K562 (cell line): ENCODE measurements around the gene TMEM143. TPM values are rescaled to one million over a fixed set of nuclear protein-coding genes. Genes with fewer than 3 reads are reported as not detected.

Experiments
- ARNT ChIP-seq, 2 experiments: fragments of 450-650 bp; IDR thresholded peaks; 2 replicates each; pipeline ENCODE4 v1.6.1; 2016; ENCODE audit warnings: mild to moderate bottlenecking in 1 of 2
- DPF2 ChIP-seq: fragments of 450-650 bp; IDR thresholded peaks from 2 replicates; pipeline ENCODE4 v1.6.1; 2016
- EHMT2 ChIP-seq: fragments of 450-650 bp; IDR thresholded peaks from 2 replicates; pipeline ENCODE4 v1.6.1; 2018; ENCODE audit warnings: antibody characterized with exemption
- FOXK2 ChIP-seq, 2 experiments: fragments of 450-650 bp; IDR thresholded peaks in 1 of 2; conservative IDR thresholded peaks in 1 of 2; 2 replicates each; pipeline ENCODE4 v1.6.1; 2016; ENCODE audit warnings: low read depth in 2 of 2, mild to moderate bottlenecking in 1 of 2
- MTA3 ChIP-seq: fragments of 450-650 bp; formaldehyde crosslinking; IDR thresholded peaks from 2 replicates; pipeline ENCODE4 v1.6.1; 2017; ENCODE audit warnings: mild to moderate bottlenecking, borderline replicate concordance
- NBN ChIP-seq: fragments of 450-650 bp; IDR thresholded peaks from 2 replicates; pipeline ENCODE4 v1.6.1; 2016; ENCODE audit warnings: low read depth, mild to moderate bottlenecking
- RAD51 ChIP-seq: fragments of 450-650 bp; IDR thresholded peaks from 2 replicates; pipeline ENCODE4 v1.7.1; 2016; ENCODE audit warnings: low read depth, mild to moderate bottlenecking, borderline replicate concordance
- SREBF2 ChIP-seq: sonication (generic); formaldehyde crosslinking; IDR thresholded peaks from 2 replicates; pipeline ENCODE4 v1.4.0; 2020; ENCODE audit warnings: mild to moderate bottlenecking, missing genetic modification reagents
- TCFL5 ChIP-seq: fragments of 250-450 bp; sonication (Bioruptor Pico); conservative IDR thresholded peaks from 2 replicates; pipeline ENCODE4 v1.6.1; 2021; ENCODE audit warnings: mild to moderate bottlenecking, moderate library complexity, matching md5 sums
- ZNF140 ChIP-seq: fragments of 250-450 bp; sonication (Bioruptor Pico); IDR thresholded peaks from 2 replicates; pipeline ENCODE4 v1.8.0; 2021; ENCODE audit warnings: moderate library complexity, mild to moderate bottlenecking, inconsistent platforms
- polyA plus RNA-seq, 8 experiments: library from polyadenylated mRNA; depleted of rRNA in 4 of 8; stranded (reverse) in 5 of 8; unstranded in 3 of 8; fragments of >200 nt; fragmentation: Nextera tagmentation in 2 of 8; fragmentation: Illumina TruSeq in 1 of 8; extraction: Ambion mirVana in 2 of 8; extraction: Trizol in 1 of 8; gene quantifications; 2 replicates each; pipeline versions ENCODE4 v1.2.1 to v1.2.3, GENCODE V29; 2011 to 2014; ENCODE audit warnings: inconsistent platforms in 1 of 8, missing spikeins in 1 of 8
- total RNA-seq, 7 experiments: library from RNA; depleted of rRNA in 6 of 7; stranded (reverse); fragments of >200 nt in 6 of 7; fragmentation: Illumina TruSeq in 2 of 7; extraction: Trizol in 2 of 7; gene quantifications; 2 replicates each; pipeline versions ENCODE4 v1.2.1 to v1.2.3, GENCODE V29; 2011 to 2021; ENCODE audit warnings: low replicate concordance in 1 of 7
- TF ChIP-seq, protein P1 (sequence below): sonication (generic); formaldehyde crosslinking; IDR thresholded peaks from 2 replicates; pipeline ENCODE4 v1.4.0; 2020; ENCODE audit warnings: mild to moderate bottlenecking, missing genetic modification reagents
- TF ChIP-seq, protein P2 (sequence below), 2 experiments: fragments of 450-650 bp; IDR thresholded peaks; 2 replicates each; pipeline ENCODE4 v1.6.1; 2018; ENCODE audit warnings: mild to moderate bottlenecking in 2 of 2, low read depth in 1 of 2; ENCODE audit not compliant: partially characterized antibody in 2 of 2
- TF ChIP-seq, protein P3 (sequence below): fragments of 250-450 bp; sonication (Bioruptor Pico); IDR thresholded peaks from 2 replicates; pipeline ENCODE4 v1.4.0; 2020; ENCODE audit warnings: mild to moderate bottlenecking, moderate library complexity
- TF ChIP-seq, protein P4 (sequence below): IDR thresholded peaks from 2 replicates; pipeline ENCODE4 v1.6.1; 2011; ENCODE audit not compliant: insufficient read length; ENCODE audit errors: extremely low read depth
- TF ChIP-seq, protein P5 (sequence below): fragments of 450-650 bp; formaldehyde crosslinking; IDR thresholded peaks from 2 replicates; pipeline ENCODE4 v1.4.0; 2022; ENCODE audit warnings: missing genetic modification characterization

The TMEM143 gene
- total and polyA plus RNA-seq, 9 of the 15 experiments (the other 6 are each of a cell fraction or from before 2014, with no cell fraction given), result 0.66 to 8.8 (median 4.3) TPM

DNA sequence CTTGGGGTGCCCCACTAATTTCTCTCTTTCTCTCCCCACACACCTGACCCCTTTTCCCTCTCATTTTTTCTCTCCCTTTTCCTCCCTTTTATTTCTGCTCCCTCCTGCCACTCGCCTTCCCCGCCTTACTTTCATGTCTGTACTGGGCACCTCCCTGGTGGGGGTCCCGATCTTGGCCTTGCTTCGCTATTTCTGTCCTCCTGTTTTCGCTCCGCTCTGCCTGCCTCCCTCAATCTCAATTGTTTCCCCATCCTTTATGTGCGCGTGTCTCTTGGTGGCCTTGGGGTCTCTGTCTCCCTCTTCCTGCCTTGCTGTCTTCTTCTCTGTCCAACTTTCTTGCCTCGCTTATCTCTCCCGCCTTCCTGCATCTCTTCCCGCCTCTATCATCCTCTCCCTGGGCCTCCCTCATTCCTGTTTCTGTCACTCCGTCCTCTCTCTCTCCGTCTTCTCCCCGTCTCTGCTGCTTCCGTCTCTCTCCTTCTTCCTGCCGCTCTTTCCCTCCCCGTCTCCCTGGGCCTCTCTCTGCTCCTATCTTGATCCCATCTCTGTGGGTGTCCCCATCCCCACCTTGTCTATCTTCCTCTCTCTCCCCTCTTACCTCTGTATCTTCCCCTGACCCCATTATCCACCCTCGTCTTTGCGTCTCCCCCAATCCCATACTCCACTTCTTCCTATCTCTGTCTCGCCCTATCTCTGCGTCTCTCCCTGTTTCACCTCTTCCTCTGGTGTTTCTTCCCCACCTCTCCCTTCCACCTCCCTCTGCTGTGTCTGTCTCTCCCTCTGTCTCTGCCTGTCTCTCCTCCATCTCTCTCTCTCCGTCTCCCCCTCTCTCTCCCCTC is 33.7 kb upstream of the TMEM143 start (continued):
- TF ChIP-seq, protein P1, sequence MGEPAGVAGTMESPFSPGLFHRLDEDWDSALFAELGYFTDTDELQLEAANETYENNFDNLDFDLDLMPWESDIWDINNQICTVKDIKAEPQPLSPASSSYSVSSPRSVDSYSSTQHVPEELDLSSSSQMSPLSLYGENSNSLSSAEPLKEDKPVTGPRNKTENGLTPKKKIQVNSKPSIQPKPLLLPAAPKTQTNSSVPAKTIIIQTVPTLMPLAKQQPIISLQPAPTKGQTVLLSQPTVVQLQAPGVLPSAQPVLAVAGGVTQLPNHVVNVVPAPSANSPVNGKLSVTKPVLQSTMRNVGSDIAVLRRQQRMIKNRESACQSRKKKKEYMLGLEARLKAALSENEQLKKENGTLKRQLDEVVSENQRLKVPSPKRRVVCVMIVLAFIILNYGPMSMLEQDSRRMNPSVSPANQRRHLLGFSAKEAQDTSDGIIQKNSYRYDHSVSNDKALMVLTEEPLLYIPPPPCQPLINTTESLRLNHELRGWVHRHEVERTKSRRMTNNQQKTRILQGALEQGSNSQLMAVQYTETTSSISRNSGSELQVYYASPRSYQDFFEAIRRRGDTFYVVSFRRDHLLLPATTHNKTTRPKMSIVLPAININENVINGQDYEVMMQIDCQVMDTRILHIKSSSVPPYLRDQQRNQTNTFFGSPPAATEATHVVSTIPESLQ (CRISPR knock-in tag), result no peak
- TF ChIP-seq EHMT2 (0 out of 2 replicates have a peak, but pooled peaks have one; percentile 52), ARNT (IDR thresholded peaks at IDR 0.05) (peak; percentile 56 to 61; a peak in 1 of 4 replicates), NBN (peak; percentile 81; the same call in 1 of the 2 replicates), DPF2 (peak; percentile 86), SREBF2 (CRISPR knock-in tag) (no peak), FOXK2 (conservative IDR thresholded peaks at IDR 0.05 in 1 of 2, IDR thresholded peaks at IDR 0.05 in 1 of 2; ENCODE audit: low read depth in 2 of 2) (peak in 1 of 2 experiments; percentile 32; a peak in 1 of 4 replicates), ZNF140 (no peak), RAD51 (no peak), TCFL5 (CRISPR knock-in tag) (no peak), MTA3 (no peak)
- TF ChIP-seq, protein P2, sequence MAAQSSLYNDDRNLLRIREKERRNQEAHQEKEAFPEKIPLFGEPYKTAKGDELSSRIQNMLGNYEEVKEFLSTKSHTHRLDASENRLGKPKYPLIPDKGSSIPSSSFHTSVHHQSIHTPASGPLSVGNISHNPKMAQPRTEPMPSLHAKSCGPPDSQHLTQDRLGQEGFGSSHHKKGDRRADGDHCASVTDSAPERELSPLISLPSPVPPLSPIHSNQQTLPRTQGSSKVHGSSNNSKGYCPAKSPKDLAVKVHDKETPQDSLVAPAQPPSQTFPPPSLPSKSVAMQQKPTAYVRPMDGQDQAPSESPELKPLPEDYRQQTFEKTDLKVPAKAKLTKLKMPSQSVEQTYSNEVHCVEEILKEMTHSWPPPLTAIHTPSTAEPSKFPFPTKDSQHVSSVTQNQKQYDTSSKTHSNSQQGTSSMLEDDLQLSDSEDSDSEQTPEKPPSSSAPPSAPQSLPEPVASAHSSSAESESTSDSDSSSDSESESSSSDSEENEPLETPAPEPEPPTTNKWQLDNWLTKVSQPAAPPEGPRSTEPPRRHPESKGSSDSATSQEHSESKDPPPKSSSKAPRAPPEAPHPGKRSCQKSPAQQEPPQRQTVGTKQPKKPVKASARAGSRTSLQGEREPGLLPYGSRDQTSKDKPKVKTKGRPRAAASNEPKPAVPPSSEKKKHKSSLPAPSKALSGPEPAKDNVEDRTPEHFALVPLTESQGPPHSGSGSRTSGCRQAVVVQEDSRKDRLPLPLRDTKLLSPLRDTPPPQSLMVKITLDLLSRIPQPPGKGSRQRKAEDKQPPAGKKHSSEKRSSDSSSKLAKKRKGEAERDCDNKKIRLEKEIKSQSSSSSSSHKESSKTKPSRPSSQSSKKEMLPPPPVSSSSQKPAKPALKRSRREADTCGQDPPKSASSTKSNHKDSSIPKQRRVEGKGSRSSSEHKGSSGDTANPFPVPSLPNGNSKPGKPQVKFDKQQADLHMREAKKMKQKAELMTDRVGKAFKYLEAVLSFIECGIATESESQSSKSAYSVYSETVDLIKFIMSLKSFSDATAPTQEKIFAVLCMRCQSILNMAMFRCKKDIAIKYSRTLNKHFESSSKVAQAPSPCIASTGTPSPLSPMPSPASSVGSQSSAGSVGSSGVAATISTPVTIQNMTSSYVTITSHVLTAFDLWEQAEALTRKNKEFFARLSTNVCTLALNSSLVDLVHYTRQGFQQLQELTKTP (IDR thresholded peaks at IDR 0.05; ENCODE audit: low read depth in 1 of 2, partially characterized antibody in 2 of 2), result peak in 1 of 2 experiments; percentile 44
- TF ChIP-seq, protein P3, sequence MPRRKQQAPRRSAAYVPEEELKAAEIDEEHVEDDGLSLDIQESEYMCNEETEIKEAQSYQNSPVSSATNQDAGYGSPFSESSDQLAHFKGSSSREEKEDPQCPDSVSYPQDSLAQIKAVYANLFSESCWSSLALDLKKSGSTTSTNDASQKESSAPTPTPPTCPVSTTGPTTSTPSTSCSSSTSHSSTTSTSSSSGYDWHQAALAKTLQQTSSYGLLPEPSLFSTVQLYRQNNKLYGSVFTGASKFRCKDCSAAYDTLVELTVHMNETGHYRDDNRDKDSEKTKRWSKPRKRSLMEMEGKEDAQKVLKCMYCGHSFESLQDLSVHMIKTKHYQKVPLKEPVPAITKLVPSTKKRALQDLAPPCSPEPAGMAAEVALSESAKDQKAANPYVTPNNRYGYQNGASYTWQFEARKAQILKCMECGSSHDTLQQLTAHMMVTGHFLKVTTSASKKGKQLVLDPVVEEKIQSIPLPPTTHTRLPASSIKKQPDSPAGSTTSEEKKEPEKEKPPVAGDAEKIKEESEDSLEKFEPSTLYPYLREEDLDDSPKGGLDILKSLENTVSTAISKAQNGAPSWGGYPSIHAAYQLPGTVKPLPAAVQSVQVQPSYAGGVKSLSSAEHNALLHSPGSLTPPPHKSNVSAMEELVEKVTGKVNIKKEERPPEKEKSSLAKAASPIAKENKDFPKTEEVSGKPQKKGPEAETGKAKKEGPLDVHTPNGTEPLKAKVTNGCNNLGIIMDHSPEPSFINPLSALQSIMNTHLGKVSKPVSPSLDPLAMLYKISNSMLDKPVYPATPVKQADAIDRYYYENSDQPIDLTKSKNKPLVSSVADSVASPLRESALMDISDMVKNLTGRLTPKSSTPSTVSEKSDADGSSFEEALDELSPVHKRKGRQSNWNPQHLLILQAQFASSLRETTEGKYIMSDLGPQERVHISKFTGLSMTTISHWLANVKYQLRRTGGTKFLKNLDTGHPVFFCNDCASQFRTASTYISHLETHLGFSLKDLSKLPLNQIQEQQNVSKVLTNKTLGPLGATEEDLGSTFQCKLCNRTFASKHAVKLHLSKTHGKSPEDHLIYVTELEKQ (CRISPR knock-in tag), result no peak
- TF ChIP-seq, protein P4, sequence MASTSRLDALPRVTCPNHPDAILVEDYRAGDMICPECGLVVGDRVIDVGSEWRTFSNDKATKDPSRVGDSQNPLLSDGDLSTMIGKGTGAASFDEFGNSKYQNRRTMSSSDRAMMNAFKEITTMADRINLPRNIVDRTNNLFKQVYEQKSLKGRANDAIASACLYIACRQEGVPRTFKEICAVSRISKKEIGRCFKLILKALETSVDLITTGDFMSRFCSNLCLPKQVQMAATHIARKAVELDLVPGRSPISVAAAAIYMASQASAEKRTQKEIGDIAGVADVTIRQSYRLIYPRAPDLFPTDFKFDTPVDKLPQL, result no peak
- TF ChIP-seq, protein P5, sequence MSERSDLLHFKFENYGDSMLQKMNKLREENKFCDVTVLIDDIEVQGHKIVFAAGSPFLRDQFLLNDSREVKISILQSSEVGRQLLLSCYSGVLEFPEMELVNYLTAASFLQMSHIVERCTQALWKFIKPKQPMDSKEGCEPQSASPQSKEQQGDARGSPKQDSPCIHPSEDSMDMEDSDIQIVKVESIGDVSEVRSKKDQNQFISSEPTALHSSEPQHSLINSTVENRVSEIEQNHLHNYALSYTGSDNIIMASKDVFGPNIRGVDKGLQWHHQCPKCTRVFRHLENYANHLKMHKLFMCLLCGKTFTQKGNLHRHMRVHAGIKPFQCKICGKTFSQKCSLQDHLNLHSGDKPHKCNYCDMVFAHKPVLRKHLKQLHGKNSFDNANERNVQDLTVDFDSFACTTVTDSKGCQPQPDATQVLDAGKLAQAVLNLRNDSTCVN (CRISPR knock-in tag), result peak; percentile 93
